SH-SY5Y (cell line): Measurements from ENCODE around the gene CPSF2.

Experiments
- GATA2 ChIP-seq: IDR thresholded peaks from 2 replicates; pipeline ENCODE4 v1.6.1; 2011; ENCODE audit warnings: mild to moderate bottlenecking, low read depth, low read length
- GATA3 ChIP-seq: IDR thresholded peaks from 2 replicates; pipeline ENCODE4 v1.6.1; 2011; ENCODE audit warnings: low read depth, mild to moderate bottlenecking, low read length, moderate library complexity

DNA sequence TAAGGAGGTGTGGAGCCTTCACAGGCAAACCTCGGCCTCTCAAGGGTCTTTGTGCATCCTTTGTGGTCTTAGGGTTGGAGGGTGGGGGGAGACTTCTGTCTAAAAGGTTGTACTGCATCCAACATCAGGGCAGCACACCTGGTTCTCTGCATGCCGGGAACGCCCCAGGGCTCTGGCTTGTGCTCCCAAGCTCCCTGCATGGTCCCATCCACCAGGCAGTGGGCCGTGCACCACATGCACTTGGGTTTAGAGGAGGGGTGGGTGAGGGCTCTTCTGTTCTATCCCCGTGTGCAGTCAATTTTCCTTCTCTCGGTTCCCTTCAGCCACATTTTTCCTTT is 86.1 kb downstream of the CPSF2 start:
- TF ChIP-seq GATA2 (no peak), GATA3 (no peak)
